Gastroesophageal sphincter (tissue), 4 donors: ENCODE measurements around the gene KCNIP2. TPM values are rescaled to one million over a fixed set of nuclear protein-coding genes. Genes with fewer than 3 reads are reported as not detected.

Experiments
- ATAC-seq: fragments of 150-250 bp; one replicate; pipeline ENCODE4 v1.9.1; 2016; ENCODE audit warnings: mild to moderate bottlenecking, moderate library complexity
- H3K27ac ChIP-seq, 4 donors: fragments of 200-600 bp; sonication (generic) in 3 of 4; 1 replicate in 3 of 4; 2 replicates in 1 of 4; pipeline ENCODE4 v1.5.1; 2016 to 2019
- H3K27me3 ChIP-seq: fragments of 200-600 bp; sonication (generic); one replicate; pipeline ENCODE4 v1.5.1; 2019
- H3K36me3 ChIP-seq, 2 donors: fragments of 200-600 bp; sonication (generic); one replicate each; pipeline ENCODE4 v1.5.1; 2019; ENCODE audit warnings: control low read depth in 1 of 2
- H3K4me1 ChIP-seq, 3 donors: fragments of 200-600 bp; sonication (generic); 1 replicate in 2 of 3; 2 replicates in 1 of 3; pipeline ENCODE4 v1.5.1; 2016 to 2019; ENCODE audit warnings: control low read depth in 2 of 3
- H3K4me3 ChIP-seq, 2 donors: fragments of 200-600 bp; sonication (generic); one replicate each; pipeline ENCODE4 v1.5.1; 2019; ENCODE audit warnings: mild to moderate bottlenecking in 1 of 2, moderate library complexity in 1 of 2
- H3K9me3 ChIP-seq, 3 donors: fragments of 200-600 bp; sonication (generic); one replicate each; pipeline ENCODE4 v1.5.1; 2017 to 2019; ENCODE audit warnings: control low read depth in 2 of 3
- EP300 ChIP-seq: sonication (generic); formaldehyde crosslinking; IDR thresholded peaks from one replicate; pipeline ENCODE4 v1.6.1; 2017; ENCODE audit warnings: antibody characterized with exemption, mild to moderate bottlenecking
- POLR2A ChIP-seq, 2 donors: fragments of 450-650 bp; IDR thresholded peaks; one replicate each; pipeline ENCODE4 v1.6.1; 2017; ENCODE audit warnings: antibody characterized with exemption in 2 of 2, mild to moderate bottlenecking in 2 of 2, moderate library complexity in 1 of 2
- POLR2AphosphoS5 ChIP-seq: sonication (generic); formaldehyde crosslinking; IDR thresholded peaks from one replicate; pipeline ENCODE4 v1.6.1; 2017; ENCODE audit warnings: antibody characterized with exemption
- WGBS, 2 donors: methylation state at CpG; one replicate each; pipeline ENCODE4 v1.1.5; 2018; ENCODE audit warnings: low coverage in 1 of 2; 5-methylcytosine and 5-hydroxymethylcytosine counted together
- total RNA-seq, 4 donors: library from RNA; depleted of rRNA; stranded (reverse); fragments of >200 nt; gene quantifications; one replicate each; pipeline ENCODE4 v1.1.0, GENCODE V29; 2016
- TF ChIP-seq, protein P1 (sequence below), 4 experiments: fragments of 200-600 bp in 2 of 4; fragments of 450-650 bp in 2 of 4; sonication (generic) in 1 of 4; IDR thresholded peaks; one replicate each; pipeline ENCODE4 v1.5.1; 2017 to 2019; ENCODE audit warnings: antibody characterized with exemption in 4 of 4, mild to moderate bottlenecking in 2 of 4, moderate library complexity in 2 of 4

The KCNIP2 gene
- total RNA-seq, 4 donors from 2014 or later: 0.78 to 2.4 (median 0.89) TPM; not detected in 1

DNA sequence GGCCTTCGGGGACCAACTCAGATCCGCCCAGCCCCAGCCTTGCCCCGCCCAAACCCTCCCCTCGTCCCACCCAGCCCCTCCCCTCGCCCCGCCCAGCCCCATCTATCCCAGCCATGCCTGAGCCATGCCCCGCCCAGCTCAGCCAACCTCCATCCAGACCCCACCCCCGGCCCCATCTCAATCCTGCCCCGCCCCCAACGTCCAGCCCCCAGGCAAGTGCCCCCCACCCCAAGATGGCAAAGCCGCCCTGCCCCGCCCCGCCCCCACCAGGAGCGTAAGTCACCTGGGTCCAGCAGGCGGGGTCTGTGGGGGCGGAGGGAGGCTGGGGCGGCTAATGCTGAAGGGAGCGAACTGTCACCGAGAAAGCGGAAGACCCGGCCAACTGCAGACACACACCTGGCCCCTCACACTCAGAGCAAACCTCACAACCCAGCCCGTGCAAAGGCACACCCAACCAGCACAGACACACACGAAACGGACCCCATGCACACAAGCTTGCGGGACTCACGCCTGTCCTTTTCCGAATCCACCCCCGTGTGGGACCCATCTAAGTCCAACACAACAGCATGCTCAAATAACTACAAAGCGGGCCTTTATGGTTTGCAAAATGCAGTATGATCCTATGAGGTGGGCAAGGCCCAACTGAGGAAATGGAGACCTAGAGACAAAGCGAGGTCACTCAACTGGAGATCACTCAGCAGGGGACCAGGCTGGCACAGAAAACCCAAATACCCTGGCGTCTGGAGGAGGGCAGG lies 13.9 kb downstream of the KCNIP2 start:
- no peak for TF ChIP-seq EP300
- TF ChIP-seq POLR2A (IDR thresholded peaks at IDR 0.05): no peak
- TF ChIP-seq, protein P1, sequence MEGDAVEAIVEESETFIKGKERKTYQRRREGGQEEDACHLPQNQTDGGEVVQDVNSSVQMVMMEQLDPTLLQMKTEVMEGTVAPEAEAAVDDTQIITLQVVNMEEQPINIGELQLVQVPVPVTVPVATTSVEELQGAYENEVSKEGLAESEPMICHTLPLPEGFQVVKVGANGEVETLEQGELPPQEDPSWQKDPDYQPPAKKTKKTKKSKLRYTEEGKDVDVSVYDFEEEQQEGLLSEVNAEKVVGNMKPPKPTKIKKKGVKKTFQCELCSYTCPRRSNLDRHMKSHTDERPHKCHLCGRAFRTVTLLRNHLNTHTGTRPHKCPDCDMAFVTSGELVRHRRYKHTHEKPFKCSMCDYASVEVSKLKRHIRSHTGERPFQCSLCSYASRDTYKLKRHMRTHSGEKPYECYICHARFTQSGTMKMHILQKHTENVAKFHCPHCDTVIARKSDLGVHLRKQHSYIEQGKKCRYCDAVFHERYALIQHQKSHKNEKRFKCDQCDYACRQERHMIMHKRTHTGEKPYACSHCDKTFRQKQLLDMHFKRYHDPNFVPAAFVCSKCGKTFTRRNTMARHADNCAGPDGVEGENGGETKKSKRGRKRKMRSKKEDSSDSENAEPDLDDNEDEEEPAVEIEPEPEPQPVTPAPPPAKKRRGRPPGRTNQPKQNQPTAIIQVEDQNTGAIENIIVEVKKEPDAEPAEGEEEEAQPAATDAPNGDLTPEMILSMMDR (IDR thresholded peaks at IDR 0.05): no peak
- TF ChIP-seq POLR2AphosphoS5: no peak
- ATAC-seq: no peak

DNA sequence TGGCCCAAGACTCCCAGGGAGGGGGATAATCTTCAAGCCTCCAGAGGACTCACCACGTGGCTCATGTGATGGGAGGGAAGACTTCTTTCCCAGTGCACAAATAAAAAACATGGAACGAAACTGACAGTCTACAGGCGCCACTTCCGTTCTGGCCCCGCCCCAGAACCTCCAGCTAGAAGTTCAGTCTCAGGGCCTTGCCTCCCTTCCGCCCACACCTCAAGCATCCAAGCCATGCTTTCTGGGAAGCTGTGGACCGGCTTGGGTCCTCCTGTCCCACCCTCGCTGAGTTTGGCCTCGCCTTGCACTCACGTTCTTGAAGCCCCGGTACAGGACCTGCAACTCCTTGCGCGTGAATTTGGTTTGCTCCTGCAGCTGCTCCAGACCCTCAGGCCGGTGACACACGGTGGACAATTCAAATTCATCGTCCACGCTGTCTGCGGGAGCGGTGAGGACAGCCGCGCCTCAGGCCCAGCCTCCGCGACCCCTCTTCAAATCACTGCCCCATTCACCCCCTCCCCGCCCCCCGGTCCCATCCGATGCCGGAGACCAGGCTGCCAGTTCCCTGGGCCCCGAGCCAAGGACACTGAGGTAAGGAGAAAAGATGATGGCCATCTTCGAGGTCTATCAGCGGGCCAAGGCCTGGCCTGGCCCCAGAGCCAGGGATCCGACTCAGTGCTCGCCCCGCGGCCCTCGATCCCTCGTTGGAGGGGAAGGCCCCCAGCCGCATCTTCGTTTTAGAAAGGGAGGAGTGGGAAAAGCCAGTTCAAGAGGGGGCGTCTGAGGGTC lies 14.6 kb downstream of the KCNIP2 start:
- TF ChIP-seq POLR2AphosphoS5 (no peak), EP300 (no peak), POLR2A (IDR thresholded peaks at IDR 0.05) (no peak)
- TF ChIP-seq, protein P1 (IDR thresholded peaks at IDR 0.05): no peak
- H3K27me3 ChIP-seq: no peaks in the 10 kb centered on the region
- ATAC-seq: no peak
- H3K36me3 ChIP-seq: peaks cover 0 to 10% of the 10 kb centered on the region in 2 donors
- H3K4me1 ChIP-seq: peaks cover 0 to 28% (median 12%) of the 10 kb centered on the region in 3 donors
- H3K9me3 ChIP-seq: no peaks in the 10 kb centered on the region
- H3K4me3 ChIP-seq: peak overlapping the region in 1 of 2 donors; percentile 60
- 65% methylated on average over 11 of the region's 39 CpGs; no CpG with 5 or more reads in 1 of the 2 donors for WGBS, 2 donors
- peak overlapping the region in 3 of 4 donors; percentile 59 to 75 (median 62) for H3K27ac ChIP-seq

More for the DNA sequence above, 13.9 kb downstream of the KCNIP2 start:
- WGBS, 2 donors: 19 to 34% methylated on average over 4 to 8 of the region's 31 CpGs
- Histone ChIP-seq H3K27ac (peak overlapping the region in 3 of 4 donors; percentile 59 to 76 (median 75)), H3K4me1 (peaks cover 0 to 28% (median 12%) of the 10 kb centered on the region in 3 donors), H3K36me3 (peaks cover 0 to 10% of the 10 kb centered on the region in 2 donors), H3K9me3 (no peaks in the 10 kb centered on the region), H3K4me3 (peak overlapping the region; percentile 45 to 60), H3K27me3 (no peaks in the 10 kb centered on the region)

DNA sequence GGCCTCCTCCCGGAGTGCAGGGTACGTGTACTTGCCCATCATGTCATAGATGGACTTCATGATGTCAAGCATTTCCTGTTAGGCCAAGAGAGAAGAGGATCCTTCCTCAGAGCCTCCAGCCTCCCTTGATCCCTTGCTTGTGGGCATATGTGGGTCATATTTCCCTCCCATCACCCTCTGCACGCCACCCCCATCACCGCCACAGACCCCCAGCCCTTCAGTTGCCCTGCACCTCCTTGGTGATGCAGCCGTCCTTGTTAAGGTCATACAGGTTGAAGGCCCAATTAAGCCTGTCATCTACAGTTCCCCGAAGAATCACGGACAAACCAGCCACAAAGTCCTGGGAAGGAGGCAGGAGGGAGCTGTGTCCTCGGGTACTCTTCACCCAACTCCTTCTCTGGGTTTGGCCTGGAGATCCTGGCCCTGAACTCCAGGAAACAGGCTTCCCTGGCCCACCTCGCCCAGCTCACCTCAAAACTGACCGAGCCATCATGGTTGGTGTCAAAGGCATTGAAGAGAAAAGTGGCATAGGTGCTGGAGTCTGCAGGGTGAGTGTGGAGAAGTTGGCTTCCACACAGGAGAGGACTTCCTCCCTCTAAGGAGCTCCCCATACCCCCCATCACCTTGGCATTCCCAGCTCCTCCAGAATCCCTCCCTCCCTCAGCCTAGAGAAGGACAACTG lies 15.5 kb downstream of the KCNIP2 start:
- H3K4me3 ChIP-seq: no peak overlapping the region
- H3K27me3 ChIP-seq: no peaks in the 10 kb centered on the region
- 92 to 94% methylated on average over 2 of the region's 10 CpGs for WGBS, 2 donors
- H3K27ac ChIP-seq: no peak overlapping the region
- no peaks in the 10 kb centered on the region for H3K9me3 ChIP-seq
- no peak for TF ChIP-seq EP300
- no peak for TF ChIP-seq POLR2AphosphoS5
- TF ChIP-seq, protein P1 (IDR thresholded peaks at IDR 0.05): no peak
- no peak for TF ChIP-seq POLR2A (IDR thresholded peaks at IDR 0.05)
- H3K36me3 ChIP-seq: peaks cover 0 to 10% of the 10 kb centered on the region in 2 donors
- no peak for ATAC-seq
- peaks cover 0 to 28% (median 12%) of the 10 kb centered on the region in 3 donors for H3K4me1 ChIP-seq

DNA sequence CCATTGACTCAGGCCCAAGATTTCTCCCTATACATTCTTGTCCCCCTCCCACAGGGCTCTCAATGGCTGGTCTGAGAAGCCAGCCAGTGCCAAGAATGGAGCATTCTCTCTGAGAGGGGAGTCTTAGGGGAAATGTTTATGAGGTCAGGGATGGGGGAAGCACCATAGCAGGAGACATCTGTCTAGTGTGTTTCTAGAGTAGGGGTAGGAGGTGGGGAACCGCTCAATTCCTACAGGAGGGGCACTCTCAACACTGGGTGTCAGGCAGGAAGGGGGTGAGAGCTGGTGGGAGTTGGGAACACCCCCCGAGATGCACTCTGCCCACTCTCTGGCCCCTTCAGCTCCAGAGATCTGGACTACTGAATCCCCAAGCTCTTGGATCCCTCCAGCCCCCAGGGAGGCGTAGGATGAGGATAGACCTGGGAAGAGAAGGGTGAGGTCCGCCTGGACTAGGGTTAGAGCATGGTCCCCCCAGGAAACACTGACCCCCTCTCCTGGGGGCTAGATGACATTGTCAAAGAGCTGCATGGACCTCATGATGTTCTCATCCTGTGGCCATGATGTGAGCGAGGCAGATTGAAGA lies 16.7 kb downstream of the KCNIP2 start:
- ATAC-seq: no peak
- Histone ChIP-seq H3K9me3 (no peaks in the 10 kb centered on the region), H3K36me3 (peaks cover 0 to 10% of the 10 kb centered on the region in 2 donors), H3K4me3 (no peak overlapping the region), H3K4me1 (peaks cover 0 to 28% (median 12%) of the 10 kb centered on the region in 3 donors), H3K27ac (no peak overlapping the region), H3K27me3 (no peaks in the 10 kb centered on the region)
- TF ChIP-seq EP300: no peak
- TF ChIP-seq POLR2A (IDR thresholded peaks at IDR 0.05): no peak
- 96 to 100% methylated on average over 2 of the region's 5 CpGs for WGBS, 2 donors

DNA sequence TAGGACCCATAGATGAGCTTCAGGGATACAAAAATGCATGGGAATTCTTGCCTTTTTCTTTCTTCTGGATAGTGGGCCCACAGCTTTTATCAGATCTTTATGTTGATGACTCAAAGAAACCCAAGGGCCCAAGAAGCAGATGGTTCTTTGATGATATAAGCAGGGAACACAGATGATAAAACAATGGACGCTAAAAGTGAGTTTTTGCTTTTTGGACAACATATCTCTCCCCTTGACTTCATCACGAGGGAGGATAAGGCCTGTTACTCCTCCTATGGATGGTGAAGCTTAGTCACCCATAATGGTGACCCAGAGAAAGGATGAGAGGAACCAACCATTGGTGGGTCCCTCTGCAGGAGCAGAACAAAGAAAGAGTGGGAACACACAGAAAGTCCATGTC lies 18.9 kb downstream of the KCNIP2 start:
- Histone ChIP-seq H3K9me3 (no peaks in the 10 kb centered on the region), H3K27me3 (no peaks in the 10 kb centered on the region), H3K36me3 (peaks cover 0 to 10% of the 10 kb centered on the region in 2 donors), H3K4me1 (peaks cover 0 to 15% (median under 1%) of the 10 kb centered on the region in 3 donors), H3K27ac (no peak overlapping the region), H3K4me3 (no peak overlapping the region)
- ATAC-seq: no peak
- TF ChIP-seq EP300: no peak
- TF ChIP-seq POLR2A (IDR thresholded peaks at IDR 0.05): no peak
- TF ChIP-seq, protein P1 (IDR thresholded peaks at IDR 0.05): no peak
- TF ChIP-seq POLR2AphosphoS5: no peak
- WGBS, 2 donors: 82 to 88% methylated on average over 2 of the region's 2 CpGs
